ENCODE results near the gene EIF4H.
A peak's percentile ranks its signal among the peaks of the same experiment; 100 is the strongest.
"Not testable (repeated sequence)": the region's sequence is repeated elsewhere in the genome, so short reads cannot be mapped to it uniquely, and the experiment has no call there.

The EIF4H gene

GRCh38 chr7:74173866-74174605 lies at the start of gene EIF4H:
Gene EIF4H (plus strand): TSS chr7:74174356. CDS start chr7:74174384, 28 bp downstream.
- DNase-seq (ENCODE audit: low read depth in 2 of 2): peak; percentile 93 to 97

- no peak for DNase-seq (ENCODE audit: low read depth in 2 of 2)
Measured at GRCh38 chr7:74126220-74126880, 47.8 kb upstream of the EIF4H start.

- no peak for DNase-seq (ENCODE audit: low read depth in 2 of 2)
Measured at GRCh38 chr7:74129887-74130286, 44.3 kb upstream of the EIF4H start.

- DNase-seq (ENCODE audit: low read depth in 2 of 2): no peak
Measured at GRCh38 chr7:74130518-74130917, 43.6 kb upstream of the EIF4H start.

- peak in 1 of 2 donors; percentile 1 for DNase-seq (ENCODE audit: low read depth in 2 of 2)
Measured at GRCh38 chr7:74134117-74134620, 40.0 kb upstream of the EIF4H start.

GRCh38 chr7:74138334-74138867 lies 35.8 kb upstream of the EIF4H start:
- DNase-seq (ENCODE audit: low read depth in 2 of 2): no peak

- DNase-seq (ENCODE audit: low read depth in 2 of 2): no peak
Measured at GRCh38 chr7:74138945-74139843, 35.0 kb upstream of the EIF4H start.

GRCh38 chr7:74141705-74142104 lies 32.5 kb upstream of the EIF4H start:
- no peak for DNase-seq (ENCODE audit: low read depth in 2 of 2)

GRCh38 chr7:74143383-74143782 lies 30.8 kb upstream of the EIF4H start:
- no peak for DNase-seq (ENCODE audit: low read depth in 2 of 2)

GRCh38 chr7:74148491-74148890 lies 25.7 kb upstream of the EIF4H start:
- no peak for DNase-seq (ENCODE audit: low read depth in 2 of 2)

- DNase-seq (ENCODE audit: low read depth in 2 of 2): no peak
Measured at GRCh38 chr7:74149071-74149470, 25.1 kb upstream of the EIF4H start.

GRCh38 chr7:74149603-74150002 lies 24.6 kb upstream of the EIF4H start:
- no peak for DNase-seq (ENCODE audit: low read depth in 2 of 2)

- no peak for DNase-seq (ENCODE audit: low read depth in 2 of 2)
Measured at GRCh38 chr7:74153736-74154135, 20.4 kb upstream of the EIF4H start.

- DNase-seq (ENCODE audit: low read depth in 2 of 2): no peak
Measured at GRCh38 chr7:74155810-74156395, 18.3 kb upstream of the EIF4H start.

GRCh38 chr7:74157605-74158004 lies 16.6 kb upstream of the EIF4H start:
- no peak for DNase-seq (ENCODE audit: low read depth in 2 of 2)

- no peak for DNase-seq (ENCODE audit: low read depth in 2 of 2)
Measured at GRCh38 chr7:74164985-74165456, 9.1 kb upstream of the EIF4H start.

- DNase-seq (ENCODE audit: low read depth in 2 of 2): no peak
Measured at GRCh38 chr7:74165867-74166593, 8.1 kb upstream of the EIF4H start.

- not testable (repeated sequence) for DNase-seq (ENCODE audit: low read depth in 2 of 2)
Measured at GRCh38 chr7:74167324-74167723, 6.8 kb upstream of the EIF4H start.

GRCh38 chr7:74173074-74173473 lies 1.1 kb upstream of the EIF4H start:
- DNase-seq (ENCODE audit: low read depth in 2 of 2): no peak

GRCh38 chr7:74173491-74173865 lies 678 bp upstream of the EIF4H start:
- no peak for DNase-seq (ENCODE audit: low read depth in 2 of 2)

- DNase-seq (ENCODE audit: low read depth in 2 of 2): no peak
Measured at GRCh38 chr7:74174606-74175082, 488 bp downstream of the EIF4H start.
